Cardiac ventricle fibroblast (primary cell): ENCODE results near the gene MTHFD1. TPM values are rescaled to one million over a fixed set of nuclear protein-coding genes. Genes with fewer than 3 reads are reported as not detected.

Experiments used
- total RNA-seq: library from RNA; depleted of rRNA; stranded (reverse); fragments of >200 nt; gene quantifications from 2 replicates; pipeline ENCODE4 v1.2.3, GENCODE V29; 2015

The MTHFD1 gene
- 31.3 and 31.7 TPM in 2 replicates for total RNA-seq

GRCh38 chr14:64387782-64388532 is at the start of gene MTHFD1:
Gene MTHFD1 (plus strand): TSS chr14:64388353. CDS start chr14:64388428, 75 bp downstream.

GRCh38 chr14:64465191-64465822 is 77.2 kb downstream of the MTHFD1 start, which contains the start of gene AKAP5:
Gene AKAP5 (plus strand): TSS chr14:64465499. CDS start chr14:64468395, 2,896 bp downstream.

GRCh38 chr14:64503434-64504309 is 115.5 kb downstream of the MTHFD1 start, which contains the start of gene ZBTB25:
Gene ZBTB25 (minus strand): TSS chr14:64503838. CDS start chr14:64490533, 13,305 bp downstream.

GRCh38 chr14:64504310-64504896 is 116.2 kb downstream of the MTHFD1 start, which contains the start of gene ZBTB1:
Gene ZBTB1 (plus strand): TSS chr14:64504770. CDS start chr14:64521505, 16,735 bp downstream.

Other genes with a start within 250 kb of the MTHFD1 start
- not detected in 2 replicates for gene ESR2, start 94.0 kb upstream of the MTHFD1 start, total RNA-seq
- gene AKAP5, start 77.1 kb downstream of the MTHFD1 start, total RNA-seq = 0.10 and 0.31 TPM in 2 replicates
- 9.5 and 11.2 TPM in 2 replicates for gene ZBTB25, start 115.5 kb downstream of the MTHFD1 start, total RNA-seq
- gene ZBTB1, start 116.4 kb downstream of the MTHFD1 start, total RNA-seq = 27.3 and 37.0 TPM in 2 replicates
- 3.6 and 4.0 TPM in 2 replicates for gene HSPA2, start 152.4 kb downstream of the MTHFD1 start, total RNA-seq
- 0.34 and 0.56 TPM in 2 replicates for gene PPP1R36, start 161.6 kb downstream of the MTHFD1 start, total RNA-seq